Measurements from ENCODE around the gene HOXB3. TPM values are rescaled to one million over a fixed set of nuclear protein-coding genes. Genes with fewer than 3 reads are reported as not detected.
A peak's percentile ranks its signal among the peaks of the same experiment; 100 is the strongest.

The HOXB3 gene
- total RNA-seq, 2 experiments from 2014 or later, result 10.5 to 13.6 TPM

GRCh38 chr17:48604770-48605329 is 14.8 kb upstream of the HOXB3 start, which contains the start of gene HOXB6:
HOXB6 (minus strand) TSS chr17:48604986; CDS start chr17:48598150, 6,836 bp downstream.
- Mint-ChIP-seq H3K27me3 (peaks cover 91% of the 10 kb centered on the region), H3K27ac (no peak within 1 kb of the TSS), H3K4me3 (peak within 1 kb of the TSS; percentile 82), H3K4me1 (peaks cover 27% of the 10 kb centered on the region), H3K9me3 (no peaks in the 10 kb centered on the region), H3K36me3 (no peaks in the 10 kb centered on the region)
- POLR2A ChIA-PET, result no interaction called here
- DNase-seq (no peak), ATAC-seq (ENCODE audit: low read depth) (no peak)

GRCh38 chr17:48603959-48604769 is 14.1 kb upstream of the HOXB3 start:
- DNase-seq (no peak), ATAC-seq (ENCODE audit: low read depth) (no peak)
- H3K36me3 Mint-ChIP-seq, result no peaks in the 10 kb centered on the region
- POLR2A ChIA-PET, result no interaction called here
- peaks cover 25% of the 10 kb centered on the region for H3K4me1 Mint-ChIP-seq
- no peaks in the 10 kb centered on the region for H3K9me3 Mint-ChIP-seq
- peaks cover 91% of the 10 kb centered on the region for H3K27me3 Mint-ChIP-seq
- peak overlapping the region; percentile 82 for H3K4me3 Mint-ChIP-seq
- no peak overlapping the region for H3K27ac Mint-ChIP-seq

- Mint-ChIP-seq H3K27me3 (peaks cover 95% of the 10 kb centered on the region), H3K27ac (no peak overlapping the region), H3K36me3 (no peaks in the 10 kb centered on the region), H3K9me3 (no peaks in the 10 kb centered on the region), H3K4me1 (peaks cover 35% of the 10 kb centered on the region), H3K4me3 (peak overlapping the region; percentile 19)
- no peak for ATAC-seq (ENCODE audit: low read depth)
- no peak for DNase-seq
- POLR2A ChIA-PET, result interaction anchor here (0.6 to 0.9 kb wide), 4 partner anchors 13 to 518 kb away, joined by 3 to 4 read pairs (median 4); no protein-coding TSS in a partner anchor
These were observed 11.7 kb upstream of the HOXB3 start for GRCh38 chr17:48601539-48602425.

GRCh38 chr17:48601207-48601538 is 11.1 kb upstream of the HOXB3 start:
- Mint-ChIP-seq H3K4me3 (no peak overlapping the region), H3K27me3 (peaks cover 95% of the 10 kb centered on the region), H3K9me3 (no peaks in the 10 kb centered on the region), H3K27ac (no peak overlapping the region), H3K36me3 (no peaks in the 10 kb centered on the region), H3K4me1 (peaks cover 42% of the 10 kb centered on the region)
- ATAC-seq (ENCODE audit: low read depth), result no peak
- POLR2A ChIA-PET, result interaction anchor here (0.6 to 0.9 kb wide), 5 partner anchors 13 to 517 kb away, joined by 3 to 4 read pairs (median 3); no protein-coding TSS in a partner anchor
- no peak for DNase-seq

GRCh38 chr17:48600244-48601098 is 10.4 kb upstream of the HOXB3 start:
- POLR2A ChIA-PET, result interaction anchor here (0.6 to 0.9 kb wide), 4 partner anchors 14 to 117 kb away, joined by 3 to 4 read pairs (median 3); no protein-coding TSS in a partner anchor
- H3K36me3 Mint-ChIP-seq, result no peaks in the 10 kb centered on the region
- DNase-seq, result no peak
- H3K27me3 Mint-ChIP-seq, result peaks cover 96% of the 10 kb centered on the region
- H3K4me3 Mint-ChIP-seq, result no peak overlapping the region
- no peak for ATAC-seq (ENCODE audit: low read depth)
- peaks cover 42% of the 10 kb centered on the region for H3K4me1 Mint-ChIP-seq
- H3K9me3 Mint-ChIP-seq, result no peaks in the 10 kb centered on the region
- H3K27ac Mint-ChIP-seq, result no peak overlapping the region

GRCh38 chr17:48599354-48599753 is 9.3 kb upstream of the HOXB3 start:
- no peaks in the 10 kb centered on the region for H3K36me3 Mint-ChIP-seq
- peaks cover 96% of the 10 kb centered on the region for H3K27me3 Mint-ChIP-seq
- POLR2A ChIA-PET, result interaction anchor here (0.6 kb wide), 1 partner anchor 466 kb away, joined by 3 read pairs; no protein-coding TSS in a partner anchor
- DNase-seq, result no peak
- H3K4me1 Mint-ChIP-seq, result peaks cover 40% of the 10 kb centered on the region
- H3K9me3 Mint-ChIP-seq, result no peaks in the 10 kb centered on the region
- ATAC-seq (ENCODE audit: low read depth), result no peak
- H3K4me3 Mint-ChIP-seq, result no peak overlapping the region
- no peak overlapping the region for H3K27ac Mint-ChIP-seq

- Mint-ChIP-seq H3K4me3 (peak overlapping the region; percentile 83), H3K9me3 (no peaks in the 10 kb centered on the region), H3K4me1 (peaks cover 40% of the 10 kb centered on the region), H3K36me3 (no peaks in the 10 kb centered on the region), H3K27me3 (peaks cover 96% of the 10 kb centered on the region), H3K27ac (no peak overlapping the region)
- POLR2A ChIA-PET, result interaction anchor here (0.6 kb wide), 1 partner anchor 465 kb away, joined by 3 read pairs; no protein-coding TSS in a partner anchor
- DNase-seq (no peak), ATAC-seq (ENCODE audit: low read depth) (no peak)
These were observed 8.7 kb upstream of the HOXB3 start for GRCh38 chr17:48598736-48599135.

- no peaks in the 10 kb centered on the region for H3K36me3 Mint-ChIP-seq
- peak; percentile 68 for DNase-seq
- H3K9me3 Mint-ChIP-seq, result no peaks in the 10 kb centered on the region
- POLR2A ChIA-PET, result no interaction called here
- H3K27me3 Mint-ChIP-seq, result peaks cover 94% of the 10 kb centered on the region
- ATAC-seq (ENCODE audit: low read depth), result peak; percentile 40
- H3K4me3 Mint-ChIP-seq, result peak overlapping the region; percentile 83
- no peak overlapping the region for H3K27ac Mint-ChIP-seq
- H3K4me1 Mint-ChIP-seq, result peaks cover 38% of the 10 kb centered on the region
These were observed 8.0 kb upstream of the HOXB3 start for GRCh38 chr17:48597778-48598631.

- DNase-seq, result no peak
- POLR2A ChIA-PET, result no interaction called here
- H3K27ac Mint-ChIP-seq, result no peak overlapping the region
- no peak for ATAC-seq (ENCODE audit: low read depth)
- H3K4me1 Mint-ChIP-seq, result peaks cover 39% of the 10 kb centered on the region
- peak overlapping the region; percentile 83 for H3K4me3 Mint-ChIP-seq
- H3K27me3 Mint-ChIP-seq, result peaks cover 94% of the 10 kb centered on the region
- H3K9me3 Mint-ChIP-seq, result no peaks in the 10 kb centered on the region
- no peaks in the 10 kb centered on the region for H3K36me3 Mint-ChIP-seq
These were observed 7.4 kb upstream of the HOXB3 start for GRCh38 chr17:48597528-48597777.

GRCh38 chr17:48596735-48597527 is 6.9 kb upstream of the HOXB3 start:
- Mint-ChIP-seq H3K27me3 (peaks cover 91% of the 10 kb centered on the region), H3K4me1 (peaks cover 36% of the 10 kb centered on the region), H3K9me3 (no peaks in the 10 kb centered on the region), H3K36me3 (no peaks in the 10 kb centered on the region), H3K4me3 (peak overlapping the region; percentile 83), H3K27ac (peak overlapping the region; percentile 56)
- peak; percentile 1 for ATAC-seq (ENCODE audit: low read depth)
- DNase-seq, result no peak
- POLR2A ChIA-PET, result no interaction called here

GRCh38 chr17:48596000-48596734 is 6.1 kb upstream of the HOXB3 start:
- ATAC-seq (ENCODE audit: low read depth) (peak; percentile 26), DNase-seq (peak; percentile 64)
- Mint-ChIP-seq H3K4me3 (peak overlapping the region; percentile 83), H3K4me1 (peaks cover 33% of the 10 kb centered on the region), H3K9me3 (no peaks in the 10 kb centered on the region), H3K36me3 (no peaks in the 10 kb centered on the region), H3K27me3 (peaks cover 91% of the 10 kb centered on the region), H3K27ac (no peak overlapping the region)
- POLR2A ChIA-PET, result no interaction called here
